VCaP (cell line): ENCODE measurements around the gene LPAR5.

Source experiments
- H3K27ac ChIP-seq: fragments of 450-650 bp; 2 replicates; pipeline ENCODE4 v1.5.1; 2017
- CTCF ChIP-seq: fragments of 450-650 bp; conservative IDR thresholded peaks from 2 replicates; pipeline ENCODE4 v1.5.1; 2017; ENCODE audit warnings: mild to moderate bottlenecking, moderate library complexity

The LPAR5 gene

GRCh38 chr12:6638305-6638704, 2.5 kb upstream of the LPAR5 start:
- H3K27ac ChIP-seq: no peak overlapping the region
- no peak for TF ChIP-seq CTCF

- no peak for TF ChIP-seq CTCF
- H3K27ac ChIP-seq: no peak overlapping the region
Observed at GRCh38 chr12:6635375-6635855, 344 bp downstream of the LPAR5 start.

DNA sequence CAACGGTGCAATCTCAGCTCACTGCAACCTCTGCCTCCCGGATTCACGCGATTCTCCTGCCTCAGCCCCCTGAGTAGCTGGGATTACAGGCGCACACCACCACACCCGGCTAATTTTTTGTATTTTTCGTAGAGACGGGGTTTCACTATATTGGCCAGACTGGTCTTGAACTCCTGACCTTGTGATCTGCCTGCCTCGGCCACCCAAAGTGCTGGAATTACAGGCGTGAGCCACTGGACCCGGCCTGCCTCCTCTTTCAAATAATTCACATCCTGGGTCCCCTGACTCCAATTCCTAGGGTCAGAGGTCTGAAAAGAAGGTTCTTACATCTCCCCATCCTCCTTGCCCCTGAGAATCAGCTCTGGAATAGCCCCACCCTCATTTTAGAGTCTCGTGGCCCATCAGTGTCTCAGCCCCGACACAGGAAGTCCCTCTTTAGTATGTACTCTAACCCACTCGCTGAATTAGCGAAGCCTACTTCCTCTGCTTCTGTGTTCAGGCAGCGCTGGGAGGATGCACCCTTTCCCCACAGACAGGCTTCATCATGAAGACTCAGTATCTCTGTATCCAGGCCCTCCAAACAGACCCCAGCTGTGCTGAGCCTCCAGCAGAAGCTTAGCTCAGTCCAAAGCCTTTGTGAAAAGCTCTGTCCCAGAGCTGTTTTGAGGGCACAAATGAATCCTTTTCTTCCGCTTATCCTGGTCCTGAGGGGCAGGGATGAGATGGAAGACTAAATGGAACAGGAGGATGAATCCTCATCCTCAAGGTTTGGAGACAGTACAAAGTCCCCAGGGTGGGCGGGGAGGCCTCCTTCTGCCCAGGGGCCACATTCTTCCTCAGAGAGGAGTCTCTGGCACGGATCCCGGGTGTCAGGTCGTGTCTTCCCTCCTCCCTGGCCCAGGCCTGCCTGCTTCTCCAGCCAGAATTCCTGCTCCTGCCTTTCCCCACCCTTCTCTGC, 3.5 kb downstream of the LPAR5 start:
- H3K27ac ChIP-seq: no peak overlapping the region
- no peak for TF ChIP-seq CTCF

DNA sequence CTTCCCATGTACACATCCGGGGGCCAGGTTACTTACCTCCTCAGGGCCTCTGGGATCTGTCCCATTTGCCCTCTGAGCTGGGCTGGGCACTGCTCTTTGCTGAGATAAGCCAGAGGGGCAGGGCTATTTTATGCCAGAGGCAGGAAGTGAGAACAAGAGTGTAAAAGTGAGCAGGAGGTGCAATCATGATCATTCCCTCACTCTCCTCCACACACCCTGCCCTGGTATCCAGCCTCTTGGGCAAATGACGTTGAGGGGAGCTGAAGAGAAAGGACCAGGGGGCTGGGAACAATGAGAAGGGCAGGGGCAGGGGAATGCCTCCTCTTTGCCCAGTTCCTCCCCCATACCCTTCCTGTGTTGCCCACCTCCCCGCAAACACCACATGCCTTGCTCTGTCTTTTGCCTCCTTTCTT, 4.2 kb downstream of the LPAR5 start:
- no peak overlapping the region for H3K27ac ChIP-seq
- no peak for TF ChIP-seq CTCF

DNA sequence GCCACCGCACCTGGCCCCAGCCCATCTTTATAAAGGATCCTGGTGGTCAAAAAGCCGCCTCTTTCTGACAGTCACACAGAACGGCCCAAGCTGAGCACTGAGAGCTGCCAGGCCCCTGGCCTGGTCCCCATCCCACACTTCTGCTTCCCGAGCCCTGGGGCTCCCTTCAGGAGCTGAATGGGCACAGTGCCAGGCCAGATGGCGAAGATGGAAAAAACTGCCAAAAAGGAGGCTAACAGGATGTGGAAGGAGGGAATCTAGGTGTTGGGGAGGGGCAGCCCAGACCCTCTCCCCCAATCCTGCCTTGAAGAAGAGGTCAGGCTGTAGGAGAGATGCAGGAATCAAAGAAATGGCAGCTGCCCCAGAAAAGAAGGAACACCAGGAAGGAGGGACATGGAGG, 5.0 kb downstream of the LPAR5 start:
- H3K27ac ChIP-seq: no peak overlapping the region
- no peak for TF ChIP-seq CTCF

DNA sequence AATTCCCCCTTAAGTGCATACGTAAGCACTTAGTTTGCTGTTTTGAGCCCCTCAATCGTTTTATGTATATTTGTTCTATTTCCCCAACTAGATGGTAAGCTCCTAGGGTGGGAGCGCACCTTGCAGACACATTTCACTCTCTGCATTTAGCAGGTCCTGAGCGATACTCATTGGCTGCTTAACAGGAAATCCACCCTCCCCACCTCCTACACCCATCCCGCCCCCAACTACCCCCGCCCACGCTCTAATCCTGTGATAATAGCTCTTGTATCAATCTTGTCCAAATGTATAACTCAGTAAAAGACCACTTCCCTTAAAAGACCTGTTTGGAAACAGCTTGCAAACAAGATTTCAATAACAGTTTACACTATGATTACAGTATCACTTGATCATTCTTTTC, 8.1 kb downstream of the LPAR5 start:
- TF ChIP-seq CTCF: no peak
- H3K27ac ChIP-seq: no peak overlapping the region

DNA sequence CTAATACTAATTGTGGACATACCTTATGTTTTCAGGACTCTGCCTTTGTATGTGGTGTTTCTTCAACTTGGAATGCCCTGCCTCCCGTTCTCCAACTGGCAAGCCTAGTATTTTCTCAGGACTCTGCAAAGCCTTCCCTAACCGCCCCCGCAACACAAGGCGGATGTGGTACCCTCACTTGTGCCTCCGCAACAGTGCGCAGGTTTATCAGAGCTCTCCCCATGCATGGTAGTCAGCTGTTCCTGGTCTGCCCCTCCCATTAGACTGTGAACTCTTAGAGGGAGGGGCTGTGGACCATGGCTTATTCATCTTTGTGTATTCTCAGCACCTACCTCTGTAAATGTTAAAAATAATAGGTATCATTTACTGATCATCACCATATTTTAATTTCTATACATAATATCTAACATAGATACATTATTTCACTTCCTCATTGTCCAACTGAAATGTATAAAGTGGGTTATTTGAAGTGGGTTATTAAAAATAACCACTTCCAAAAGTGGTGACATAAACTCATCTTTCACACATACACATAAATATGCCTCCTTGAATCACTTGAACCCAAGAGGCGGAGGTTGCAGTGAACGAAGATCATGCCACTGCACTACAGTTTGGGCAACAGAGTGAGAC, 9.0 kb downstream of the LPAR5 start:
- H3K27ac ChIP-seq: no peak overlapping the region
- no peak for TF ChIP-seq CTCF
